ENCODE data around the gene GABRD. TPM values are rescaled to one million over a fixed set of nuclear protein-coding genes. Genes with fewer than 3 reads are reported as not detected.
"Not testable (repeated sequence)": the region's sequence is repeated elsewhere in the genome, so short reads cannot be mapped to it uniquely, and the experiment has no call there.

GABRD gene
- total and polyA plus RNA-seq, 2 experiments from 2014 or later = 2.1 to 5.1 TPM

DNA sequence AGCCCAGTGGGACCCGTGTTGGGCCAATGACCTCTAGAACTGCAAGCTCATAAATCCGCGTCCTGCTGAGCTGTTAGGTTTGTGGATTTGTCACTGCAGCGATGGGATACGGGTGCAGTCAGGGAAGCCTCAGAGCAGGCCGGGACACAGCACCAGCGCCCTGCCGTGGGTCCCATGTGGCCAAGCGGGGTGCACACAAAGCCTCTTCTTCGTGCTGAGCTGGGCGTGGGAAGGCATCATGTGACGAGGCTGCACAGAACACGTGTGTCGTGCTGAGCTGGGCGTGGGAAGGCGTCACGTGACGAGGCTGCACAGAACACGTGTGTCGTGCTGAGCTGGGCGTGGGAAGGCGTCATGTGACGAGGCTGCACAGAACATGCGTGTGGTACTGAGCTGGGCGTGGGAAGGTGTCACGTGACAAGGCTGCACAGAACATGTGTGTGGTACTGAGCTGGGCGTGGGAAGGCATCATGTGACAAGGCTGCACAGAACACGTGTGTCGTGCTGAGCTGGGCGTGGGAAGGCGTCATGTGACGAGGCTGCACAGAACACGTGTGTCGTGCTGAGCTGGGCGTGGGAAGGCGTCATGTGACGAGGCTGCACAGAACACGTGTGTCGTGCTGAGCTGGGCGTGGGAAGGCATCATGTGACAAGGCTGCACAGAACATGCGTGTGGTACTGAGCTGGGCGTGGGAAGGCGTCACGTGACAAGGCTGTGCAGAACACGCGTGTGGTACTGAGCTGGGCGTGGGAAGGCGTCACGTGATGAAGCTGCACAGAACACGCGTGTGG, 40.3 kb upstream of the GABRD start:
- H3K36me3 Mint-ChIP-seq (ENCODE audit: low read depth); H3F3A ChIP-seq (replicated peaks; ENCODE audit: low read depth); DNase-seq (ENCODE audit: low spot score); H3K27me3 ChIP-seq (ENCODE audit: insufficient read depth); H3K4me3 ChIP-seq; H3K4me1 ChIP-seq (ENCODE audit: insufficient read depth); H3K27ac Mint-ChIP-seq; H4K20me1 ChIP-seq (replicated peaks; ENCODE audit: insufficient read depth); H3K4me3 Mint-ChIP-seq; H3K4me1 Mint-ChIP-seq; H2AFZ ChIP-seq; H3K36me3 ChIP-seq (ENCODE audit: insufficient read depth); ATAC-seq; H3K27ac ChIP-seq (ENCODE audit: low read depth); H3K4me2 ChIP-seq; H3K79me2 ChIP-seq (replicated peaks; ENCODE audit: insufficient read depth); H3K9me2 ChIP-seq (ENCODE audit: insufficient read depth): not testable (repeated sequence)
- peaks cover 19% of the 10 kb centered on the region for H3K9me3 Mint-ChIP-seq
- H3K27me3 Mint-ChIP-seq (ENCODE audit: insufficient read depth, low read depth, poor library complexity) = peaks cover 12% of the 10 kb centered on the region

DNA sequence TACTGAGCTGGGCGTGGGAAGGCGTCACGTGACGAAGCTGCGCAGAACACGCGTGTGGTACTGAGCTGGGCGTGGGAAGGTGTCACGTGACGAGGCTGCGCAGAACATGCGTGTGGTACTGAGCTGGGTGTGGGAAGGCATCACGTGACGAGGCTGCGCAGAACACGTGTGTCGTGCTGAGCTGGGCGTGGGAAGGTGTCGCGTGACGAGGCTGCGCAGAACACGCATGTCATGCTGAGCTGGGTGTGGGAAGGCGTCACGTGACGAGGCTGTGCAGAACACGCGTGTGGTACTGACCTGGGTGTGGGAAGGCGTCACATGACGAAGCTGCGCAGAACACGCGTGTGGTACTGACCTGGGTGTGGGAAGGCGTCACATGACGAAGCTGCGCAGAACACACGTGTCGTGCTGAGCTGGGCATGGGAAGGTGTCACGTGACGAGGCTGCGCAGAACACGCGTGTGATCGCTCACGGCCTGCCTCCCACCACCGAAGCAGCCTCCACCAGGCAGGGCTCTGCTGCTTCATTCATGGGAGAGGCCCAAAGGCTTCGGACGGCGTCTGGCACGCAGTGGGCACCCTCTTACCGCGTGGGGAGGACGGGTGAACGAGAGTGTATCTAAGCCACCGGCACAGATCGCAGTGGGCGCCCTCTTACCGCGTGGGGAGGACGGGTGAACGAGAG, 39.5 kb upstream of the GABRD start:
- no peak overlapping the region for H3K27ac ChIP-seq (ENCODE audit: low read depth)
- no peaks in the 10 kb centered on the region; the same call in 1 of the 3 replicates for H3K36me3 Mint-ChIP-seq (ENCODE audit: low read depth)

More for the DNA sequence above, 39.5 kb upstream of the GABRD start:
- H3K27ac Mint-ChIP-seq = no peak overlapping the region
- H3K4me1 ChIP-seq (ENCODE audit: insufficient read depth) = no peaks in the 10 kb centered on the region
- no peak overlapping the region for H2AFZ ChIP-seq
- no peak for TF ChIP-seq JUNB (IDR thresholded peaks at IDR 0.05; ENCODE audit: unreplicated experiment)
- TF ChIP-seq CREB1 (CRISPR knock-in tag; IDR thresholded peaks at IDR 0.05; ENCODE audit: low read depth) = no peak
- TF ChIP-seq, protein P1, sequence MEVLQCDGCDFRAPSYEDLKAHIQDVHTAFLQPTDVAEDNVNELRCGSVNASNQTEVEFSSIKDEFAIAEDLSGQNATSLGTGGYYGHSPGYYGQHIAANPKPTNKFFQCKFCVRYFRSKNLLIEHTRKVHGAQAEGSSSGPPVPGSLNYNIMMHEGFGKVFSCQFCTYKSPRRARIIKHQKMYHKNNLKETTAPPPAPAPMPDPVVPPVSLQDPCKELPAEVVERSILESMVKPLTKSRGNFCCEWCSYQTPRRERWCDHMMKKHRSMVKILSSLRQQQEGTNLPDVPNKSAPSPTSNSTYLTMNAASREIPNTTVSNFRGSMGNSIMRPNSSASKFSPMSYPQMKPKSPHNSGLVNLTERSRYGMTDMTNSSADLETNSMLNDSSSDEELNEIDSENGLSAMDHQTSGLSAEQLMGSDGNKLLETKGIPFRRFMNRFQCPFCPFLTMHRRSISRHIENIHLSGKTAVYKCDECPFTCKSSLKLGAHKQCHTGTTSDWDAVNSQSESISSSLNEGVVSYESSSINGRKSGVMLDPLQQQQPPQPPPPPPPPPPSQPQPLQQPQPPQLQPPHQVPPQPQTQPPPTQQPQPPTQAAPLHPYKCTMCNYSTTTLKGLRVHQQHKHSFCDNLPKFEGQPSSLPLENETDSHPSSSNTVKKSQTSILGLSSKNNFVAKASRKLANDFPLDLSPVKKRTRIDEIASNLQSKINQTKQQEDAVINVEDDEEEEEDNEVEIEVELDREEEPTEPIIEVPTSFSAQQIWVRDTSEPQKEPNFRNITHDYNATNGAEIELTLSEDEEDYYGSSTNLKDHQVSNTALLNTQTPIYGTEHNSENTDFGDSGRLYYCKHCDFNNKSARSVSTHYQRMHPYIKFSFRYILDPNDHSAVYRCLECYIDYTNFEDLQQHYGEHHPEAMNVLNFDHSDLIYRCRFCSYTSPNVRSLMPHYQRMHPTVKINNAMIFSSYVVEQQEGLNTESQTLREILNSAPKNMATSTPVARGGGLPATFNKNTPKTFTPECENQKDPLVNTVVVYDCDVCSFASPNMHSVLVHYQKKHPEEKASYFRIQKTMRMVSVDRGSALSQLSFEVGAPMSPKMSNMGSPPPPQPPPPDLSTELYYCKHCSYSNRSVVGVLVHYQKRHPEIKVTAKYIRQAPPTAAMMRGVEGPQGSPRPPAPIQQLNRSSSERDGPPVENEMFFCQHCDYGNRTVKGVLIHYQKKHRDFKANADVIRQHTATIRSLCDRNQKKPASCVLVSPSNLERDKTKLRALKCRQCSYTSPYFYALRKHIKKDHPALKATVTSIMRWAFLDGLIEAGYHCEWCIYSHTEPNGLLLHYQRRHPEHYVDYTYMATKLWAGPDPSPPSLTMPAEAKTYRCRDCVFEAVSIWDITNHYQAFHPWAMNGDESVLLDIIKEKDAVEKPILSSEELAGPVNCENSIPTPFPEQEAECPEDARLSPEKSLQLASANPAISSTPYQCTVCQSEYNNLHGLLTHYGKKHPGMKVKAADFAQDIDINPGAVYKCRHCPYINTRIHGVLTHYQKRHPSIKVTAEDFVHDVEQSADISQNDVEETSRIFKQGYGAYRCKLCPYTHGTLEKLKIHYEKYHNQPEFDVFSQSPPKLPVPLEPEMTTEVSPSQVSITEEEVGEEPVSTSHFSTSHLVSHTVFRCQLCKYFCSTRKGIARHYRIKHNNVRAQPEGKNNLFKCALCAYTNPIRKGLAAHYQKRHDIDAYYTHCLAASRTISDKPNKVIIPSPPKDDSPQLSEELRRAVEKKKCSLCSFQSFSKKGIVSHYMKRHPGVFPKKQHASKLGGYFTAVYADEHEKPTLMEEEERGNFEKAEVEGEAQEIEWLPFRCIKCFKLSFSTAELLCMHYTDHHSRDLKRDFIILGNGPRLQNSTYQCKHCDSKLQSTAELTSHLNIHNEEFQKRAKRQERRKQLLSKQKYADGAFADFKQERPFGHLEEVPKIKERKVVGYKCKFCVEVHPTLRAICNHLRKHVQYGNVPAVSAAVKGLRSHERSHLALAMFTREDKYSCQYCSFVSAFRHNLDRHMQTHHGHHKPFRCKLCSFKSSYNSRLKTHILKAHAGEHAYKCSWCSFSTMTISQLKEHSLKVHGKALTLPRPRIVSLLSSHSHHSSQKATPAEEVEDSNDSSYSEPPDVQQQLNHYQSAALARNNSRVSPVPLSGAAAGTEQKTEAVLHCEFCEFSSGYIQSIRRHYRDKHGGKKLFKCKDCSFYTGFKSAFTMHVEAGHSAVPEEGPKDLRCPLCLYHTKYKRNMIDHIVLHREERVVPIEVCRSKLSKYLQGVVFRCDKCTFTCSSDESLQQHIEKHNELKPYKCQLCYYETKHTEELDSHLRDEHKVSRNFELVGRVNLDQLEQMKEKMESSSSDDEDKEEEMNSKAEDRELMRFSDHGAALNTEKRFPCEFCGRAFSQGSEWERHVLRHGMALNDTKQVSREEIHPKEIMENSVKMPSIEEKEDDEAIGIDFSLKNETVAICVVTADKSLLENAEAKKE (CRISPR knock-in tag; IDR thresholded peaks at IDR 0.05) = no peak
- TF ChIP-seq ZNF114 (CRISPR knock-in tag; IDR thresholded peaks at IDR 0.05) = no peak
- TF ChIP-seq EZH2 (IDR thresholded peaks at IDR 0.05; ENCODE audit: low read depth, unreplicated experiment) = no peak
- TF ChIP-seq ZNF331 (CRISPR knock-in tag; IDR thresholded peaks at IDR 0.05; ENCODE audit: low read depth) = no peak
- TF ChIP-seq, protein P2, sequence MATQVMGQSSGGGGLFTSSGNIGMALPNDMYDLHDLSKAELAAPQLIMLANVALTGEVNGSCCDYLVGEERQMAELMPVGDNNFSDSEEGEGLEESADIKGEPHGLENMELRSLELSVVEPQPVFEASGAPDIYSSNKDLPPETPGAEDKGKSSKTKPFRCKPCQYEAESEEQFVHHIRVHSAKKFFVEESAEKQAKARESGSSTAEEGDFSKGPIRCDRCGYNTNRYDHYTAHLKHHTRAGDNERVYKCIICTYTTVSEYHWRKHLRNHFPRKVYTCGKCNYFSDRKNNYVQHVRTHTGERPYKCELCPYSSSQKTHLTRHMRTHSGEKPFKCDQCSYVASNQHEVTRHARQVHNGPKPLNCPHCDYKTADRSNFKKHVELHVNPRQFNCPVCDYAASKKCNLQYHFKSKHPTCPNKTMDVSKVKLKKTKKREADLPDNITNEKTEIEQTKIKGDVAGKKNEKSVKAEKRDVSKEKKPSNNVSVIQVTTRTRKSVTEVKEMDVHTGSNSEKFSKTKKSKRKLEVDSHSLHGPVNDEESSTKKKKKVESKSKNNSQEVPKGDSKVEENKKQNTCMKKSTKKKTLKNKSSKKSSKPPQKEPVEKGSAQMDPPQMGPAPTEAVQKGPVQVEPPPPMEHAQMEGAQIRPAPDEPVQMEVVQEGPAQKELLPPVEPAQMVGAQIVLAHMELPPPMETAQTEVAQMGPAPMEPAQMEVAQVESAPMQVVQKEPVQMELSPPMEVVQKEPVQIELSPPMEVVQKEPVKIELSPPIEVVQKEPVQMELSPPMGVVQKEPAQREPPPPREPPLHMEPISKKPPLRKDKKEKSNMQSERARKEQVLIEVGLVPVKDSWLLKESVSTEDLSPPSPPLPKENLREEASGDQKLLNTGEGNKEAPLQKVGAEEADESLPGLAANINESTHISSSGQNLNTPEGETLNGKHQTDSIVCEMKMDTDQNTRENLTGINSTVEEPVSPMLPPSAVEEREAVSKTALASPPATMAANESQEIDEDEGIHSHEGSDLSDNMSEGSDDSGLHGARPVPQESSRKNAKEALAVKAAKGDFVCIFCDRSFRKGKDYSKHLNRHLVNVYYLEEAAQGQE (IDR thresholded peaks at IDR 0.05; ENCODE audit: unreplicated experiment) = no peak
- ATAC-seq (no peak), DNase-seq (ENCODE audit: low spot score) (no peak)
- H3K27me3 Mint-ChIP-seq (ENCODE audit: insufficient read depth, low read depth, poor library complexity) = peaks cover 12% of the 10 kb centered on the region
- H3K4me1 Mint-ChIP-seq = no peaks in the 10 kb centered on the region
- H3K27me3 ChIP-seq (ENCODE audit: insufficient read depth) = no peaks in the 10 kb centered on the region
- no peaks in the 10 kb centered on the region for H4K20me1 ChIP-seq (replicated peaks; ENCODE audit: insufficient read depth)
- H3K9me3 Mint-ChIP-seq = peaks cover 19% of the 10 kb centered on the region
- no peaks in the 10 kb centered on the region for H3K9me2 ChIP-seq (ENCODE audit: insufficient read depth)
- no peaks in the 10 kb centered on the region for H3K36me3 ChIP-seq (ENCODE audit: insufficient read depth)
- H3K79me2 ChIP-seq (replicated peaks; ENCODE audit: insufficient read depth) = no peaks in the 10 kb centered on the region
- 0 out of 2 replicates have a peak, but pooled peaks cover 3% of the 10 kb centered on the region for H3F3A ChIP-seq (replicated peaks; ENCODE audit: low read depth)
- H3K4me2 ChIP-seq = no peak overlapping the region
- no peak overlapping the region; the same call in 2 of the 3 replicates for H3K4me3 Mint-ChIP-seq
- no peak overlapping the region for H3K4me3 ChIP-seq
